HG02840 (cell line): ENCODE data around the gene HDAC5.
"Not testable (repeated sequence)": the region's sequence is repeated elsewhere in the genome, so short reads cannot be mapped to it uniquely, and the experiment has no call there.

Experiments
- ATAC-seq: cut with Tn5 transposase; IDR thresholded peaks from one replicate; pipeline ENCODE4 v1.9.1; 2021; ENCODE audit warnings: mild to moderate bottlenecking, moderate library complexity, moderate number of reproducible peaks; ENCODE audit not compliant: unreplicated experiment, low FRiP score

HDAC5 gene

GRCh38 chr17:44112284-44113280, 10.9 kb downstream of the HDAC5 start:
- ATAC-seq, result no peak

DNA sequence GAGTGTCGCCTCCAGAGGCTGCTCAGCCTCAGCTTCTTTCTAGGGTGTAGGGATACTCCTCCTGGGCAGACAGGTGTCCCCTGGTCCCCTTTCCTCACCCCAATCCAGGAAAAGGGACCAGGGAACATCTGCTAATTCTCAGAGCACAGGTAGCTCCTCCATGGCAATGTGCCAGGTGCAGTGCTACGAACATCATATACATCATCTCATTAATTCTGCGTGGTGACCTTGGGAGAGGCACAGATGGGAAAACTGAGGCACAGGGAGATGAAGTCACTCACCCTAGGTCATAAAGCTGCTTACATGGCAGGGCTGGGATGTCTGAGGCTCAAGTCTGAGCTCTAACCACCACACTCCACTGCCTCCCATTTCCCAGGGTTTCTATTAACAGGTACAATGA, 11.7 kb downstream of the HDAC5 start:
- ATAC-seq, result no peak

GRCh38 chr17:44110823-44111633, 12.4 kb downstream of the HDAC5 start:
- no peak for ATAC-seq

- ATAC-seq, result no peak
These were observed 13.3 kb downstream of the HDAC5 start for GRCh38 chr17:44110011-44110686.

GRCh38 chr17:44109312-44109630, 14.2 kb downstream of the HDAC5 start:
- ATAC-seq, result no peak

GRCh38 chr17:44108440-44109311, 14.8 kb downstream of the HDAC5 start:
- ATAC-seq, result no peak

DNA sequence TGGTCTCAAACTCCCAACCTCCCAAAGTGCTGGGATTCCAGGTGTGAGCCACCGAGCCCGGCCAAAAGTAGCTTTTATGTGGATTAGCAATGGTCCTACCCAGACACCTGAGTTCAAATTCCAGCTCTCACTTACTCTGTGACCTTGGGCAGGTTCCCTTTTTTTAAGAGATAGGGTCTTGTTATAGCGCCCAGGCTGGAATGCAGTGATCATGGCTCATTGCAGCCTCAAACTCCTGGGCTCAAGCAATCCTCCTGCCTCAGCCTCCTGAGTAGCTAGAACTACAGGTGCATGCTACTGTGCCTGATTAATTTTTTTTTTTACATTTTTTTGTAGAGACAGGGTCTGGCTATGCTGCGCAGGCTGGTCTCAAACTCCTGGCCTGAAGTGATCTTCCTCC, 16.6 kb downstream of the HDAC5 start:
- no peak for ATAC-seq

DNA sequence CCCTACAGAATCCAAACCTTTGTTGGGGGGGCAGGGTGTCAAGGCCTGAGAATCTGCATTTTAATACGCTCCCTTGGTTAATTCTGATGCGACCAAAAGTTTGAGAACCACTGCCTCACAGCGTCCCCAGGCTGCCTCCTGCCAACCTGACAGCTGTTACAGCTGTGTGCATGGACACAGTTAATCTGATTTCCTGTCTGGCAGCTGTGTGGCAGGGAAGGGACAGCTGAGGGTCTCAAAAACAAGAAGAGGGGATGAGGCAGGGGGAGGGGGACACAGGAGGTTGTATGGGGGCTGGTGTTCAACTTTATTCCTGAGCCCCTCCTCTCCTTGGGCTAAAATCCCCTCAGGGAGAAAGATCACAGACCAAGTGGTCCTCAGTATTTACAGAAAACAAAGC, 17.5 kb downstream of the HDAC5 start:
- no peak for ATAC-seq

DNA sequence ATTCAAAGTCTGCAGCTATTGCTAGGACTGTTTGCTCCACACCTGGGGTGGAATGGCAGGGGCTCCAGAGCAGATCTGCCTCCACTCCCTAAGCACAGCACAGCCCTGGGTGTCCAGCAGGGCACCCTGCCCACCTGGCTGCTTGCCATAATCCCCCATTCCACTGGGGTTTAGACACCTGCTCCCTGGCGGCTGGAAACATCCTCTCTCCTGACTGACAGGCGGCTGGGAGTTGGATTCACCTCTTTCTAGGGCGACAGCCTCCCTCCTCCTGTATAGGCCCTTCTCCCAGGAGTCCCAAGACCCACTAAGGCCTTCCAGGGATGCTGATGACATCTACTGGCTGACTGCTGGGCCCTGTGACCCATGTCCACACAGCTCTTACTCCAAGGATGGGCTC, 18.0 kb downstream of the HDAC5 start:
- no peak for ATAC-seq

DNA sequence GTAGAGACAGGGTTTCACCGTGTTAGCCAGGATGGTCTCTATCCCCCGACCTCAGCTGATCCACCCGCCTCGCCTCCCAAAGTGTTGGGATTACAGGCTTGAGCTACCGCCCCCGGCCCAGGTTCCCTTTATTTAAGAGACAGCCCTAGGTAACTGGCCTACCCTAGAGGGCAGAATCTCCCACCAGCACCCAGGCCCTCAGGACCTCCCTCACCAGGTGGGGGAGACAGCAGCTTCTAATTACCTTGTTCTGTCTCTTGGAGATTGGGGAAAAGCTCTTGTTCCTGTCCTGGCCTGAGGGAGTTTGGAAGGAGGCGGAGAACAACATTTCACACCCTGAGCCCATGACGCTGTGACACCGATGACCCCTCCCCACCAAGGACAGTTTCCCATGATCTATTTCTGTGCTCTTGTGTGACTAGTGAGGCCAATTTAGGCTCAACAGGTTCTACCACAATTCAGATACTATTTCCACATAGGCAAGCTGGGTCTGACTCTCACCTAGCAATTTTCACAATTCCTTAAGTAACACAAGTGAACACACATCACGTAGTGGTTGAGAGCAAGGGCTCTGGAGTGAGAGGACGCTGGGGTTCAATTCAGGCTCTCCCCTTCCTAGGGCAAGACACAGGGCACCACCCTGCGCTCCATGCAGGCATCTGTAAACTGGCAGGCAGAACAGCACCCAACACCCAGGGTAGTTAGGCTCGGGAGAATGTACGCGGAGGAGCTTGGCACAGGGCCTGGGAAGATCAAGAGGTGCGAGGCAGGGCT, 20.4 kb downstream of the HDAC5 start:
- ATAC-seq, result no peak

DNA sequence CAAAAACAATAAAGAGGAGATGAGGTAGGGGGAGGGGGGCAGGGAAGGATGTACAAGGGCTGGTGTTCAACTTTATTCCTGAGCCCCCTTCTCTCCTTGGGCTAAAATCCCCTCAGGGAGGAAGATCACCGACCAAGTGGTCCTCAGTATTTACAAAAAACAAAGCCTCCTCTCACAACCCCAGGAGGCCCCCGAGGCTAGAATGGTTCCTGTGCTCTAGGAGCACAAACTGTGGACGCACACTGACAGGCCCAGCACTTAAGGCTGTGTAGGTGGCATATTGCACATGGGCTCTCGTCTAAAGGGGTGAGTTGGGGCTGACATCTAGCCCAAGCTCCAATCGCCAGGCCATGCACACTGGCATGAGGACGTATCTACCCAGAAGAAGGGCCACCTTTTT, 21.6 kb downstream of the HDAC5 start:
- ATAC-seq, result not testable (repeated sequence)

GRCh38 chr17:44097110-44097958, 26.1 kb downstream of the HDAC5 start:
- no peak for ATAC-seq

- ATAC-seq, result no peak
These were observed 27.6 kb downstream of the HDAC5 start for GRCh38 chr17:44095647-44096496.

DNA sequence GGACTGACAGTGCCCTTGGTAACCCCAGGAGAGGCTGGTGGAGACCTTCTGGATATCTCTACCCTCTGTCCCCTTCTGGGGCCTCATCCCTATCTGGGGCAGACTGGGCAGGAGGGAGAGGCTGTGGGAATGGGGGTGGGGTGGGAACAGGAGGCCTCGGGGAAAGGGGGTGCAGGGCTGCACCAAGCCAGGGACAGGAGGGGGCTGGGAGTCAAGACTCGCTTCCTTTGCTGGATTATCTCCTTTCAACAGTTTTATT, 28.1 kb downstream of the HDAC5 start:
- no peak for ATAC-seq

- no peak for ATAC-seq
These were observed 28.6 kb downstream of the HDAC5 start for GRCh38 chr17:44094701-44095387.

DNA sequence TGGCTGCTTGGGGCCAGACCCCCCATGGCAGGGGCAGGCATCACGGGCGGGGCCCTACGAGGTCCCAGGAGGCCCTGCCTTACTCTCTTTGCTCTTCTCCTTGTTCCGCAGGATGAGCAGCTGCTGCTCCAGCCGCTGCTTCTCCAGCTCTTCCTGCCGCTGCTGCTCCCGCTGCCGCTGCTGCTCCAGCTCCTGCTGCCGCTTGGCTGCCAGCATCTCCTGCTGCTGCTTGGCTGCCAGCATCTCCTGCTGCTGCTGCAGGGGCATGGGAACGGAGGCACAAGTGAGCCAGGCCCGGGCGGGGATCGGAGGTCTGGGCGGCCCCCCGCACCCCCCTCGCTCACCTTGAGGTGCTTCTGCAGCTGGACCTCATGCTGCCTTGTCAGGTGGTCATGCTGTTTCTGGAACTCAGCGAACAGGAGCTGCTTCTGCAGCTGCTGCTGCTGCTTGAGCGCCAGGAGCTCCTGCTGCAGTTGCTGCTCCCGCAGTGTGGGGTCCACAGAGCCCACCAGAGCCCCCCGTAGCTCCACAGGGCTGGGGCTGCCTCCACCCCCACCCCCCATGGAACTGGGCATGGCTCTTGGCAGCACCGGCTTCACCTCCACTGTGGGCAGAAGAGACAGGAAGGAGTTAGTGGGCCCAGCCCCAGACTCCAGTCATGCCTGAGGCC, 30.1 kb downstream of the HDAC5 start:
- no peak for ATAC-seq

- no peak for ATAC-seq
These were observed 31.4 kb downstream of the HDAC5 start for GRCh38 chr17:44092051-44092450.
